ENCODE results near the gene SPAG16.

The SPAG16 gene

DNA sequence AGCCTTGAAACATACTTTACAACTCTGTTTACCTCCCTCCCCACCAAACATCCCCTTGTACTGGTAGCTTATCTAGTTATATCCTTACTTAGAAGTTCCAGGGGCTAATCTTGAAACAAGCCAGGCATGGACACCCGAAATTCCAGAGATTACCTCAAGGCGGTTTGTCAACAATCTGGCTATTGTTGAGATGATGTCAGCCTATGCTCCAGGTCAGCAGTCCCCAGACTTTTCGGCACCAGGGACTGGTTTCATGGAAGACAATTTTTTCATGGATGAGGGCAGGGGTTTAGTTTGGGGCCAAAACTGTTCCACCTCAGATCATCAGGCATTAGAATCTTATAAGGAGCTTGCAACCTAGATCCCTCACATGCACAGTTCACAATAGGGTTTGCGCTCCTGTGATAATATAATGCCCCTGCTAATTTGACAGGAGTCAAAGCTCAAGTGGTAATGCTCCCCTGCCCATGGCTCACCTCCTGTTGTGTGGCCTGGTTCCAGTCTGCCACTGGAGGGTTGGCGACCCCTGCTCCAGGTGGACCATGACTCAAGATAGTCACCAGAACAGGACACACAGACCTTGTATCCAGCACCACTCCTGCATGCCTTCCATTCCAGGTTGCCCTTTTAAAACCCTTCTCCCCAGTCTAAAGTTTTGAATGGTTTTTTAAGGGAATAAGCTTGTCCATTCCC is 171.2 kb downstream of the SPAG16 start:
- H3K9me3 ChIP-seq: no peaks in the 10 kb centered on the region
- no peaks in the 10 kb centered on the region for H3K27me3 ChIP-seq (ENCODE audit: low read depth)
- H3K36me3 ChIP-seq (replicated peaks): no peaks in the 10 kb centered on the region
- H3K4me1 ChIP-seq: no peaks in the 10 kb centered on the region
- in situ Hi-C loops (cut with MboI; ENCODE audit: low sequenced_read_pairs): no loop called here
- no peak overlapping the region for H3K4me3 ChIP-seq
- DNase-seq (ENCODE audit: low spot score in 2 of 2): no peak

DNA sequence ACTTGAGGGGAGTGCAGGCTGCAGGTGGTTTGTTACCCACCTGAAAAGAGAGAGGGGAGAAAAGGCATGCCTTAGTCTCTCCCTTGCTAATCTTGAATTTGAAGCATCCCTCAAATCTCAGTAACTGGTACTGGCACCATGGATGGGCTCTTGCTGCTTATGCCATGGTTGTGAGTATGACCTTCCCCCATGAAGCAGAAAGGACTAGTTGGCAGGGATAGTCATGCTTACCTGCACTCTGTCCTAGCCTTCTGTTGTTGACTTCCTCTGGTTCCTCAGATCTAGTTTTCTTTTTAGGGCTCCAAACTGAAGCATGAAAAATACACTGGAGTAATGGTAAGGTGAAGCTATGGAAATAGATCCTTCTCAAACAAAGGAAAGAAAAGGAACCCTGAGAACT is 191.2 kb downstream of the SPAG16 start:
- in situ Hi-C loops (cut with MboI; ENCODE audit: low sequenced_read_pairs): no loop called here
- Histone ChIP-seq H3K4me1 (no peaks in the 10 kb centered on the region), H3K4me3 (no peak overlapping the region), H3K36me3 (replicated peaks) (no peaks in the 10 kb centered on the region), H3K9me3 (no peaks in the 10 kb centered on the region), H3K27me3 (ENCODE audit: low read depth) (no peaks in the 10 kb centered on the region)
- no peak for DNase-seq (ENCODE audit: low spot score in 2 of 2)

DNA sequence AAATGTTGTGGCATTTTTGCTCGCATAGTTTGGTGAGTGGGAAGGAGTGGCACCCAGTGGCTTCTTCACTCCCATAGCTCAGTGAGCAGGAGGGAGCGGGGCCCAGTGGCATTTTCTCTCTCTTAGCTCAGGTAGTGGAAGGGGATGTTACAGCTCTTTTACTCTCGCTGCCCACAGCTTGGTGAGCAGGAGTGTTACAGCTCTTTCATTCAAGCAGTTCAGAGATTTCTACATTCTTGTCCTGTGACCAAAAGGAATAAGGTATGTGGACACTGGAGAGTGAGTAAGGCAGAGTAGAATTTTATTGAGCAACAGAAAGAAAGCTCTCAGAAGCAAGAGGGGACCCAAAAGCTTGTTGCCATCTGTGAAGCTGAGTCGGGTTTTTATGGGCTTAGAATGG is 192.4 kb downstream of the SPAG16 start:
- Histone ChIP-seq H3K4me1 (no peaks in the 10 kb centered on the region), H3K4me3 (no peak overlapping the region), H3K27me3 (ENCODE audit: low read depth) (no peaks in the 10 kb centered on the region), H3K9me3 (no peaks in the 10 kb centered on the region), H3K36me3 (replicated peaks) (no peaks in the 10 kb centered on the region)
- DNase-seq (ENCODE audit: low spot score in 2 of 2): no peak
- in situ Hi-C loops (cut with MboI; ENCODE audit: low sequenced_read_pairs): no loop called here

DNA sequence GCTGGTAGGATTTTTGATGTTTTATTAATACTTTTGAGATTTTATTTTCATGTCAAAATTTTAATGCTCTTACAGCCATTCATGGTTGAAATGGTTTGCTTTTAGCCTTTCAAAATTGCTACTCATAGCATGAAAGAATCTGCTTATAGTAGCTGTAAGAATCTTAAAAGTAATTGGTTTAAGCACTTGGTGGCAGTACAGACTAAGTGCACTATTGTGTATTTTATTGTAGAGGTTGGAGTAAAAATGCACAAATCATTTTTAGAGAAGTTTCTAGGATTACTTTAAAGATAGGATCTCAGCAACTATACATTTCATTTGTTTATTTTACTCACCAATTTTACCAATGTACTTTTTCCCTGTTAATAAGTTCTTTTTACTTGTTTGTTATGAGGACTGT is 205.8 kb downstream of the SPAG16 start:
- no peaks in the 10 kb centered on the region for H3K4me1 ChIP-seq
- no peaks in the 10 kb centered on the region for H3K9me3 ChIP-seq
- H3K4me3 ChIP-seq: no peak overlapping the region
- no peaks in the 10 kb centered on the region for H3K27me3 ChIP-seq (ENCODE audit: low read depth)
- in situ Hi-C loops (cut with MboI; ENCODE audit: low sequenced_read_pairs): no loop called here
- DNase-seq (ENCODE audit: low spot score in 2 of 2): no peak
- no peaks in the 10 kb centered on the region for H3K36me3 ChIP-seq (replicated peaks)

DNA sequence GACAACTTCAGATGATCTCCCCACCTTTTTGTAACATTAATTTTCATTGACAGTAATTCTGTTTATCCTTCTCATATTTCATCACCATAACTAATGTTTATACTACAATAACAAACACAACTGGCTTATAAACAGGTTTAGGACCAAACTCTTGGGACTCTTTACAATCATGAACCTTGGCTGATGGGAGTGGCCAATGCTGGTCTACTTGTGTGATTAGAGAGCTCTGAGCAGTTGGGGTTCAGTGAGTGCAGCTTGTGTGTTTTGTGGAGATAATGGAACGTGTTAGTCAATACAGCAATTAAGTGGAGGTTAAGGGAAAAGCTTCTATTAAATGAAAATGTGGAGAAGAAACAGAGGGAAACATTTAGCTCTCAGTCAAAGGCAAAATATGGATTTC is 207.1 kb downstream of the SPAG16 start:
- Histone ChIP-seq H3K4me1 (no peaks in the 10 kb centered on the region), H3K9me3 (no peaks in the 10 kb centered on the region), H3K36me3 (replicated peaks) (no peaks in the 10 kb centered on the region), H3K4me3 (no peak overlapping the region), H3K27me3 (ENCODE audit: low read depth) (no peaks in the 10 kb centered on the region)
- in situ Hi-C loops (cut with MboI; ENCODE audit: low sequenced_read_pairs): no loop called here
- DNase-seq (ENCODE audit: low spot score in 2 of 2): no peak

DNA sequence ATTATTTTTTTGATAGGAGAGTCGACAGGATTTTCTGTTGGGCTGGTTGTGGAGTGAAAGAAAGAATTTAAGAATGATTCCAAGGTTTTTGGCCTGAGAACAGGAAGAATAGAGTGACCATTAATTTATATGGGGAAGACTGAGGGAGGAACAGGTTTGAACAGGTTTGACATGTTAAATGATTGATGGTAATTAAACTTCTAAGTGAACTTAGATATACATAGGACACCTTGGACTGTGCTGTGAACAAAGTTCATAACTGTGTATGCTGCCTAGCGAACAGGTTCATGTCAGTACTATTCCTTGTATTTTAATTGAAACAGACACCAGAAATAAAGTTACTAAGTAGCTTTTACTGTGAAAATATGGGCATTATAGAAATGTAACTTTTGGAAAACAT is 212.0 kb downstream of the SPAG16 start:
- Histone ChIP-seq H3K4me1 (no peaks in the 10 kb centered on the region), H3K4me3 (no peak overlapping the region), H3K9me3 (no peaks in the 10 kb centered on the region), H3K36me3 (replicated peaks) (no peaks in the 10 kb centered on the region), H3K27me3 (ENCODE audit: low read depth) (no peaks in the 10 kb centered on the region)
- in situ Hi-C loops (cut with MboI; ENCODE audit: low sequenced_read_pairs): no loop called here
- no peak for DNase-seq (ENCODE audit: low spot score in 2 of 2)

DNA sequence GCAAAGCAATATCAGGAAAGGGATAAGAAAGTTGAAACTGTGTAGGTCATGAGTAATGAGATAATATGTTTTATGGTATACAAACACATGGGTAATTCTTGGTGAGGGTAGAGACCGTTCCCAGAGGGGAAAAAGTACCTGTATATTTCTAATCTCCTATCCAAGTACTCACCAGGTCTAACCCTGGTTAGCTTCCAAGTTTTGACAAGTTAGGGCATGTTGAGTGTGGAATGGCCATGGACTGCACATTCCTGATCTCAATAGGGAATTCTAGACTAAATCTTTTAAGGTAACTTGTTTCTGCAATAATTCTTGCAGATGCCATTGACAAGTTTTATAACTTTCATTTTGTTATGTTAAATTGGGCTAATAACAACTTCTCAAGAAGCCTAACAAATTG is 216.6 kb downstream of the SPAG16 start:
- Histone ChIP-seq H3K27me3 (ENCODE audit: low read depth) (no peaks in the 10 kb centered on the region), H3K36me3 (replicated peaks) (no peaks in the 10 kb centered on the region), H3K9me3 (no peaks in the 10 kb centered on the region), H3K4me3 (no peak overlapping the region), H3K4me1 (no peaks in the 10 kb centered on the region)
- no peak for DNase-seq (ENCODE audit: low spot score in 2 of 2)
- in situ Hi-C loops (cut with MboI; ENCODE audit: low sequenced_read_pairs): no loop called here

DNA sequence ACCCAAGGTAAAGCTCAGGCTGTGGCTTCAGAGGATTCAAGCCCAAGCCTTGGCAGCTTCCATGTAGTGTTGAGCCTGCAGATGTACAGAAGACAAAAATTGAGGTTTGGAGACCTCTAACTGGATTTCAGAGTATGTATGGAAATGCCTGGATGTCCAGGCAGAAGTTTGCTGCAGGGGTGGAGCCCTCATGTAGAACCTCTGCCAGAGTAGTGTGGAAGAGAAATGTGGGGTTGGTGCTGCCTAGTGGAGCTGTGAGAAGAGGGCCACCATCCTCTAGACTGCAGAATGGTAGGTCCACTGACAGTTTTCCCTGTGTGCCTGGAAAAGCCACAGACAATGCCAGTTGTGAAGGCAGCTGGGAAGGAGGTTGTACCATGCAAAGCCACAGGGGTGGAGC is 239.9 kb downstream of the SPAG16 start:
- in situ Hi-C loops (cut with MboI; ENCODE audit: low sequenced_read_pairs): no loop called here
- no peaks in the 10 kb centered on the region for H3K4me1 ChIP-seq
- no peaks in the 10 kb centered on the region for H3K36me3 ChIP-seq (replicated peaks)
- no peak overlapping the region for H3K4me3 ChIP-seq
- H3K27me3 ChIP-seq (ENCODE audit: low read depth): no peaks in the 10 kb centered on the region
- DNase-seq (ENCODE audit: low spot score in 2 of 2): peak in 1 of 2 experiments; percentile 7
- H3K9me3 ChIP-seq: peaks cover 2% of the 10 kb centered on the region

DNA sequence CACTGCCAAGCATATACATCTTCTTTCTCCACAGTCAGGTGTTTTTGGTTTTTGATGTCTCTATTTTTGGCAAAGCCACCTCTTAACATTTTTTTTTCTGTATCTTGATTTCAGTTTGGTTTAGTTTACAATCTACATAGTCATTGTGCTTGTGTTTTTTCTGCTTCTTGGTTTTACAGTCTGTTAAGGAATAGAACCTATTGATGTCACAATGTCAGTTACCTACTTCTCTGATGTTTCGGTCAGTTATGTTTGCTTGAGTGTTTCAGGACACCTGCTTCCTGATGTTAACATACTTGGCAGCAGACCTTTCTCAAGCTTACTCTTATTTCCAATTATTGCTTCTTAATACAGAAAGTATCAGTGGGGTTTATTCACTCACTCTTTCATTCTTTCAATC is 253.3 kb downstream of the SPAG16 start:
- H3K4me3 ChIP-seq: no peak overlapping the region
- H3K9me3 ChIP-seq: no peaks in the 10 kb centered on the region
- in situ Hi-C loops (cut with MboI; ENCODE audit: low sequenced_read_pairs): no loop called here

DNA sequence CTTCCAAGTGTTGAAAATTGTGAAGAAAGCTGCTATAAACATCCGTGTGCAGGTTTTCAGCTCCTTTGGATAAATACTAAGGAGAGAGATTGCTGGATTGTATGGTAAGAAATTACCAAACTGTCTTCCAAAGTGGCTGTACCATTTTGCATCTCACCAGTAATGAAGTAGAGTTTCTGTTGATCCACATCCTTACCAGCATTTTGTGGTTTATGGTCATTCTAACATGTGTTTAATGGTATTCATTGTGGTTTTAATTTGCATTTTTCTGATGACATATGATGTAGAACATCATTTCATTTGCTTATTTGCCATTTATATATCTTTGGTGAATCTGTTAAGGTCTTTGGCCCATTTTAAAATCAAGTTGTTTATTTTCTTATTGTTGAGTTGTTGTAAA is 260.7 kb downstream of the SPAG16 start:
- no peak for DNase-seq (ENCODE audit: low spot score in 2 of 2)
- no peaks in the 10 kb centered on the region for H3K9me3 ChIP-seq
- no peaks in the 10 kb centered on the region for H3K27me3 ChIP-seq (ENCODE audit: low read depth)
- in situ Hi-C loops (cut with MboI; ENCODE audit: low sequenced_read_pairs): no loop called here
- H3K4me1 ChIP-seq: no peaks in the 10 kb centered on the region
- H3K36me3 ChIP-seq (replicated peaks): no peaks in the 10 kb centered on the region
- H3K4me3 ChIP-seq: no peak overlapping the region

More for the DNA sequence above, 253.3 kb downstream of the SPAG16 start:
- no peak for DNase-seq (ENCODE audit: low spot score in 2 of 2)
- Histone ChIP-seq H3K4me1 (no peaks in the 10 kb centered on the region), H3K27me3 (ENCODE audit: low read depth) (no peaks in the 10 kb centered on the region), H3K36me3 (replicated peaks) (no peaks in the 10 kb centered on the region)

- DNase-seq (ENCODE audit: low spot score in 2 of 2): no peak
- no peaks in the 10 kb centered on the region for H3K36me3 ChIP-seq (replicated peaks)
- no peaks in the 10 kb centered on the region for H3K4me1 ChIP-seq
- H3K4me3 ChIP-seq: no peak overlapping the region
- no peaks in the 10 kb centered on the region for H3K27me3 ChIP-seq (ENCODE audit: low read depth)
- in situ Hi-C loops (cut with MboI; ENCODE audit: low sequenced_read_pairs): no loop called here
- H3K9me3 ChIP-seq: no peaks in the 10 kb centered on the region
Observed at GRCh38 chr2:213545481-213545880, 261.2 kb downstream of the SPAG16 start.

DNA sequence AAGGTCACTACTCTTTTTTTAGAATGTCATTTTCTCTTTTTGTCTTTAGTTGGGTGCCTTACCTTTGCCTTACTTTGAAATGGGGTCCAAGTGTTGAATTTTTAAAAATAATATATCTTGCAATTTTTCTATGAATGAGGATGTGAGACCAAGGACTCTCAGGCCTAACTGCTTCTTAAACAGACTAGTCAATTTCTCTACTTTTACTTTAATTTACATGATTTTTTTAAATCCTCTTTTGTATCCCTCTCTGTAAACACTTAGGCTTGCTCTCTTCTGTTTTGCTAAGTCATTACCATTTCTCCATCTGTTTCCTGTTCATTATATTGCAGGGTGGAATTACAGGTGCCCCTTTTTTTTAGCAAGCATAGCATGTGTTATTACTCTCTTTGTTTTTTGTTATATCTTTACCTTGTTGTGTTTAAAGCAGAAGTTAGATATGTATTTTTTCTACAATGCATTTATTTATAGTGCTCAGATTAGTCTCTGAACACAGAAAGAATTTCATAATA is 261.8 kb downstream of the SPAG16 start:
- H3K36me3 ChIP-seq (replicated peaks): no peaks in the 10 kb centered on the region
- no peak for DNase-seq (ENCODE audit: low spot score in 2 of 2)
- no peaks in the 10 kb centered on the region for H3K27me3 ChIP-seq (ENCODE audit: low read depth)
- in situ Hi-C loops (cut with MboI; ENCODE audit: low sequenced_read_pairs): no loop called here
- H3K4me1 ChIP-seq: no peaks in the 10 kb centered on the region
- no peak overlapping the region for H3K4me3 ChIP-seq
- H3K9me3 ChIP-seq: no peaks in the 10 kb centered on the region

DNA sequence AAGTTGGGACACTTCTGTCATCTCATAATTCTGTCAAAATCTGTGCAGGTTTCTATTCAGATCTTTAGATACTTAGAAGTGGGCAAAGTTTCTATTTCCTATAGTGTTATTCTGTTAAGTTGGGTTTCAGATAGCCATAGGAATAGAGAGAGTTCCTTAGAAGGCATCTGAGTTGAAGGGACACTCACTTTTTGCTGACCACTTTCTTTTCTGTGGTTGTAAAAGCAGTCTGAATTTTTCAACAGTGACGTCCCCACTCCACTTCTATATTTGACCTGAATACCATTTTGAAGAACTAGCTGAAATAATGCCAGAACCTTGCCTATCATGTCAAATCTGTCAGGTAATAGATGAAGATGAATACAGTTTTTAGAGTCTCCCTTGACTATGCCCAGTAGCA is 267.3 kb downstream of the SPAG16 start:
- in situ Hi-C loops (cut with MboI; ENCODE audit: low sequenced_read_pairs): no loop called here
- H3K9me3 ChIP-seq: no peaks in the 10 kb centered on the region
- H3K4me3 ChIP-seq: no peak overlapping the region
- no peaks in the 10 kb centered on the region for H3K4me1 ChIP-seq
- no peak for DNase-seq (ENCODE audit: low spot score in 2 of 2)
- no peaks in the 10 kb centered on the region for H3K27me3 ChIP-seq (ENCODE audit: low read depth)
- H3K36me3 ChIP-seq (replicated peaks): no peaks in the 10 kb centered on the region

DNA sequence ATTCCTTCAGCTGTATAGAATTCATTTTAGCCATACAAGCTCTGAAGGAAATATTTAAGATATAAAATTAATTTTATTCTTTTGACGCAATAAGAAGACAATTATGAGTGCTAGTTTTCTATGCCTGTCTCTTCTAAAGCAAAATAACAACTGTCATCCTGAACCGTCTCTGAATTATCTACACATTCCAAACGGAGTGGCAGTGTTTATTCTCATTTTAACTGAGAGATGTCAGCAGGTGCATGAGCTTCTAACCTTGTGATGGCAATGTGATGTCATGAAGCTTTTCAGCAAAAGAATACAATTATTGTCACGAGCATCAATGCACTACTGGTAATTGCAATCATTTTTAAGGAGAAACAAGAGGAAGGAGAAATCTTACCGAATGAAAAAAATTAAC is 274.8 kb downstream of the SPAG16 start:
- no peaks in the 10 kb centered on the region for H3K27me3 ChIP-seq (ENCODE audit: low read depth)
- in situ Hi-C loops (cut with MboI; ENCODE audit: low sequenced_read_pairs): no loop called here
- DNase-seq (ENCODE audit: low spot score in 2 of 2): no peak
- H3K9me3 ChIP-seq: no peaks in the 10 kb centered on the region
- H3K4me3 ChIP-seq: no peak overlapping the region
- no peaks in the 10 kb centered on the region for H3K36me3 ChIP-seq (replicated peaks)
- no peaks in the 10 kb centered on the region for H3K4me1 ChIP-seq

DNA sequence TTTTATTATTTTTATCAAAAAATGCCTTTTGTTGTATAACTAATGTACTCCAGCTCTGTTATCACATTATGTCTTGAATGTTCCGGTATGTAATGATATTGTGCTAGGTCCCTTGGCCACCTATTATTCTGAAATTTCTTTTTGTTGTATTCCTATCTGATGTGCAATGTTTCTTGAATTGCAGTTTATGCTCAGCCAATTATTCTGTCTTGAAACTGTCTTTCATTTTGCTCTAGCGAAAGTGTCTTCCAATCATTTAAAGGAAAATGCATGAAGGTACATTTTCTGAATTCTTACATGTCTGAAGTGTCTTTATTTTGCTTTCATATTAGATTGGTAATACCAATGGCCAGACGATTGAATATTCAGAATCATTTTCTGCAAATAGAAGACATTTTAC is 277.5 kb downstream of the SPAG16 start:
- DNase-seq (ENCODE audit: low spot score in 2 of 2): no peak
- H3K27me3 ChIP-seq (ENCODE audit: low read depth): no peaks in the 10 kb centered on the region
- H3K4me1 ChIP-seq: no peaks in the 10 kb centered on the region
- H3K36me3 ChIP-seq (replicated peaks): no peaks in the 10 kb centered on the region
- H3K9me3 ChIP-seq: no peaks in the 10 kb centered on the region
- in situ Hi-C loops (cut with MboI; ENCODE audit: low sequenced_read_pairs): no loop called here
- H3K4me3 ChIP-seq: no peak overlapping the region
